K562 (cell line): ENCODE measurements around the gene MB21D2. TPM values are rescaled to one million over a fixed set of nuclear protein-coding genes. Genes with fewer than 3 reads are reported as not detected.

Experiments
- ATAC-seq: fragments of 200-7000 bp; cut with Tn5 transposase; 3 replicates; pipeline ENCODE4 v1.9.1; 2020; ENCODE audit warnings: moderate library complexity
- BruUV-seq: library from RNA; stranded (reverse); fragments of 400-500 nt; replicated peaks from 2 replicates; lab custom pipeline; 2021; lab: Mats Ljungman, UMichigan
- CTCF ChIA-PET: fragments of 300-600 bp; formaldehyde crosslinking; extraction: SDS; loops from one replicate; lab custom pipeline; 2021; ENCODE audit warnings: low intra/inter-chr PET ratio; lab: Yijun Ruan, JAX
- POLR2A ChIA-PET: fragments of 300-600, 350-650 bp; sonication (Branson Sonifier 250); formaldehyde crosslinking; extraction: SDS; loops from one replicate; lab custom pipeline; 2021; ENCODE audit warnings: antibody characterized with exemption, inconsistent platforms; lab: Yijun Ruan, JAX
- DNase-seq, 4 experiments: peaks; one replicate each; pipeline versions ENCODE4 v3.0.0 to v3.0.0-alpha.2; 2011 to 2018; ENCODE audit warnings: low spot score in 3 of 4, mixed read lengths in 3 of 4; ENCODE audit errors: extremely low read depth in 1 of 4
- FAIRE-seq: peaks from 2 replicates; lab custom pipeline; 2011; peaks lifted over from hg19 to GRCh38; lab: Jason Lieb, UNC
- H2AFZ ChIP-seq: 2 replicates; pipeline ENCODE4 v1.6.0; 2011; ENCODE audit warnings: low read depth, low read length, control low read depth, inconsistent platforms
- H3K27ac ChIP-seq: fragments of 200-600 bp; 3 replicates; pipeline ENCODE4 v1.8.0; 2011; ENCODE audit warnings: low read depth, mild to moderate bottlenecking, control low read depth, inconsistent platforms, low read length, moderate library complexity, mixed read lengths; ENCODE audit errors: extremely low read depth
- H3K27me3 ChIP-seq, 2 experiments: fragments of 300-600 bp in 1 of 2; 2 replicates in 1 of 2; 3 replicates in 1 of 2; pipeline versions ENCODE4 v1.6.0 to v1.8.0; 2011; ENCODE audit warnings: inconsistent platforms in 2 of 2, low read length in 2 of 2, mild to moderate bottlenecking in 1 of 2, mixed read lengths in 1 of 2, moderate library complexity in 1 of 2; ENCODE audit not compliant: control insufficient read depth in 2 of 2, insufficient read depth in 2 of 2
- H3K36me3 ChIP-seq: fragments of 300-600 bp; 3 replicates; pipeline ENCODE4 v1.8.0; 2011; ENCODE audit warnings: mild to moderate bottlenecking, low read length, inconsistent platforms; ENCODE audit not compliant: control insufficient read depth, insufficient read depth
- H3K4me1 ChIP-seq, 2 experiments: fragments of 200-600 bp in 1 of 2; replicated peaks in 1 of 2; 2 replicates in 1 of 2; 3 replicates in 1 of 2; pipeline versions ENCODE4 v1.5.1 to v1.8.0; 2011; ENCODE audit warnings: inconsistent platforms in 2 of 2, low read length in 2 of 2, mild to moderate bottlenecking in 1 of 2, mixed read lengths in 1 of 2, moderate library complexity in 1 of 2; ENCODE audit not compliant: control insufficient read depth in 2 of 2, insufficient read depth in 2 of 2
- H3K4me2 ChIP-seq: 2 replicates; pipeline ENCODE4 v1.6.1; 2011; ENCODE audit warnings: low read length, control low read depth, inconsistent platforms, mixed read lengths; ENCODE audit not compliant: insufficient read depth
- H3K4me3 ChIP-seq: fragments of 200-600 bp; sonication (generic), shearing (Covaris generic); 2 replicates; pipeline ENCODE4 v1.5.1; 2016; ENCODE audit warnings: control low read depth, inconsistent platforms
- H3K79me2 ChIP-seq: fragments of 200-600 bp; 3 replicates; pipeline ENCODE4 v1.8.0; 2011; ENCODE audit warnings: low read length, inconsistent platforms; ENCODE audit not compliant: control insufficient read depth, insufficient read depth
- H3K9ac ChIP-seq, 2 experiments: 2 replicates each; pipeline versions ENCODE4 v1.6.0 to v1.6.1; 2011; ENCODE audit warnings: low read depth in 2 of 2, low read length in 2 of 2, control low read depth in 1 of 2, inconsistent platforms in 1 of 2, mild to moderate bottlenecking in 1 of 2, mixed read lengths in 1 of 2; ENCODE audit not compliant: insufficient read depth in 1 of 2
- H3K9me1 ChIP-seq: one replicate; pipeline ENCODE4 v1.6.0; 2011; ENCODE audit warnings: inconsistent platforms, mild to moderate bottlenecking, low read length, moderate library complexity; ENCODE audit not compliant: control insufficient read depth, insufficient read depth
- H3K9me3 ChIP-seq: replicated peaks from 2 replicates; pipeline ENCODE4 v1.5.1; 2011; ENCODE audit warnings: low read depth, low read length, inconsistent platforms; ENCODE audit not compliant: control insufficient read depth, insufficient read depth
- H4K20me1 ChIP-seq: replicated peaks from 2 replicates; pipeline ENCODE4 v1.6.1; 2011; ENCODE audit warnings: low read length, inconsistent platforms, mixed read lengths; ENCODE audit not compliant: control insufficient read depth, insufficient read depth
- ARID3A ChIP-seq: IDR thresholded peaks from 2 replicates; pipeline ENCODE4 v1.6.1; 2012; ENCODE audit warnings: low read depth, low read length, improper control_type of control experiment, borderline replicate concordance
- CTCFL ChIP-seq: IDR thresholded peaks from 2 replicates; pipeline ENCODE4 v1.6.1; 2011; ENCODE audit warnings: borderline replicate concordance, low read depth, mild to moderate bottlenecking, moderate library complexity, low read length; ENCODE audit not compliant: insufficient read depth, poor library complexity, severe bottlenecking
- E2F5 ChIP-seq: sonication (generic); formaldehyde crosslinking; IDR thresholded peaks from 2 replicates; pipeline ENCODE4 v1.8.0; 2022; ENCODE audit warnings: mild to moderate bottlenecking, missing genetic modification reagents
- SMARCB1 ChIP-seq: IDR thresholded peaks from 2 replicates; pipeline ENCODE4 v1.6.1; 2011; ENCODE audit warnings: improper control_type of control experiment, low read depth; ENCODE audit not compliant: insufficient read length
- ZC3H11A ChIP-seq: IDR thresholded peaks from 2 replicates; pipeline ENCODE4 v1.6.1; 2012; ENCODE audit warnings: low read depth, low read length, improper control_type of control experiment
- ZNF23 ChIP-seq: fragments of 250-450 bp; sonication (Bioruptor Pico); IDR thresholded peaks from 2 replicates; pipeline ENCODE4 v1.4.0; 2020; ENCODE audit warnings: mild to moderate bottlenecking
- ZNF445 ChIP-seq: fragments of 250-450 bp; sonication (Bioruptor Pico); IDR thresholded peaks from 2 replicates; pipeline ENCODE4 v1.4.0; 2020; ENCODE audit warnings: low read depth, mild to moderate bottlenecking, moderate library complexity
- WGBS: fragments of 100-300 bp; shearing (Covaris generic); methylation state at CpG from one replicate; pipeline ENCODE4 v1.1.6; 2016; ENCODE audit warnings: low coverage, mixed read lengths; ENCODE audit not compliant: insufficient coverage; ENCODE audit errors: missing lambda C conversion rate; 5-methylcytosine and 5-hydroxymethylcytosine counted together
- in situ Hi-C: fragments of 300-500 bp; cut with MboI; formaldehyde crosslinking; loops from 4 replicates; pipeline ENCODE4 v1.15.0; 2018; ENCODE audit warnings: inconsistent platforms, mixed read lengths
- intact Hi-C: fragments of 100-400 bp; cut with micrococcal nuclease; formaldehyde crosslinking; loops from 2 replicates; pipeline ENCODE4 v1.14.2; 2022
- polyA plus RNA-seq, 8 experiments: library from polyadenylated mRNA; depleted of rRNA in 4 of 8; stranded (reverse) in 5 of 8; unstranded in 3 of 8; fragments of >200 nt; fragmentation: Nextera tagmentation in 2 of 8; fragmentation: Illumina TruSeq in 1 of 8; extraction: Ambion mirVana in 2 of 8; extraction: Trizol in 1 of 8; gene quantifications; 2 replicates each; pipeline versions ENCODE4 v1.2.1 to v1.2.3, GENCODE V29; 2011 to 2014; ENCODE audit warnings: inconsistent platforms in 1 of 8, missing spikeins in 1 of 8
- total RNA-seq, 7 experiments: library from RNA; depleted of rRNA in 6 of 7; stranded (reverse); fragments of >200 nt in 6 of 7; fragmentation: Illumina TruSeq in 2 of 7; extraction: Trizol in 2 of 7; gene quantifications; 2 replicates each; pipeline versions ENCODE4 v1.2.1 to v1.2.3, GENCODE V29; 2011 to 2021; ENCODE audit warnings: low replicate concordance in 1 of 7

MB21D2 gene
- total and polyA plus RNA-seq, 9 of the 15 experiments (the other 6 are each of a cell fraction or from before 2014, with no cell fraction given), result 0.01 TPM; not detected in 8

- in situ Hi-C loops (no loop called here), intact Hi-C loops (no loop called here)
- Histone ChIP-seq H3K36me3 (no peaks in the 10 kb centered on the region), H3K9me1 (no peaks in the 10 kb centered on the region), H4K20me1 (no peaks in the 10 kb centered on the region), H3K9me3 (no peaks in the 10 kb centered on the region), H3K4me3 (no peak overlapping the region), H3K27ac (no peak overlapping the region)
- no peak for DNase-seq
- no peak for FAIRE-seq
- TF ChIP-seq CTCFL (no peak), ARID3A (no peak), SMARCB1 (no peak), E2F5 (CRISPR knock-in tag) (no peak), ZNF23 (CRISPR knock-in tag) (no peak), ZC3H11A (no peak), ZNF445 (CRISPR knock-in tag) (no peak)
- TF ChIP-seq, all 486 proteins: peak for 0
- Histone ChIP-seq H3K4me2 (no peak overlapping the region), H2AFZ (no peak overlapping the region), H3K27me3 (peaks cover 2% of the 10 kb centered on the region in 2 experiments; a peak in 3 of 5 replicates), H3K9ac (no peak overlapping the region), H3K4me1 (no peaks in the 10 kb centered on the region), H3K79me2 (no peaks in the 10 kb centered on the region)
- ChIA-PET POLR2A (no interaction called here), CTCF (no interaction called here)
- ATAC-seq, result no peak
- WGBS, result 0% methylated on average over 1 of the region's 1 CpG
- BruUV-seq, result no TSS peak
Measured at GRCh38 chr3:192911293-192911692, 6.4 kb downstream of the MB21D2 start.
